HuH-7 (cell line): ENCODE results near the gene ANKLE1.

Source experiments
- DNase-seq: peaks from one replicate; pipeline ENCODE4 v3.0.0; 2011; ENCODE audit warnings: low spot score

The ANKLE1 gene

GRCh38 chr19:17281391-17282304 lies at the start of gene ANKLE1:
ANKLE1 (plus strand) TSS chr19:17281901; CDS start chr19:17281921, 20 bp downstream.
- DNase-seq, result peak; percentile 56

- no peak for DNase-seq
These were observed 49.4 kb upstream of the ANKLE1 start for GRCh38 chr19:17232258-17232657.

- no peak for DNase-seq
These were observed 46.8 kb upstream of the ANKLE1 start for GRCh38 chr19:17234911-17235299.

GRCh38 chr19:17235300-17235970 lies 46.3 kb upstream of the ANKLE1 start:
- no peak for DNase-seq

GRCh38 chr19:17235971-17236777 lies 45.5 kb upstream of the ANKLE1 start:
- DNase-seq, result no peak

GRCh38 chr19:17236811-17237543 lies 44.7 kb upstream of the ANKLE1 start:
- DNase-seq, result no peak

- DNase-seq, result no peak
These were observed 43.7 kb upstream of the ANKLE1 start for GRCh38 chr19:17237747-17238706.

- DNase-seq, result peak; percentile 76
These were observed 41.5 kb upstream of the ANKLE1 start for GRCh38 chr19:17240062-17240752.

- DNase-seq, result no peak
These were observed 40.8 kb upstream of the ANKLE1 start for GRCh38 chr19:17240826-17241399.

GRCh38 chr19:17242431-17243208 lies 39.1 kb upstream of the ANKLE1 start:
- DNase-seq, result no peak

GRCh38 chr19:17243211-17243829 lies 38.4 kb upstream of the ANKLE1 start:
- DNase-seq, result no peak

- no peak for DNase-seq
These were observed 37.7 kb upstream of the ANKLE1 start for GRCh38 chr19:17243830-17244617.

GRCh38 chr19:17244618-17245534 lies 36.8 kb upstream of the ANKLE1 start:
- no peak for DNase-seq

GRCh38 chr19:17245535-17245984 lies 36.1 kb upstream of the ANKLE1 start, which contains the start of gene NR2F6:
NR2F6 (minus strand) TSS chr19:17245919; CDS start chr19:17245220, 699 bp downstream.
- DNase-seq, result no peak

- DNase-seq, result peak; percentile 70
These were observed 34.8 kb upstream of the ANKLE1 start for GRCh38 chr19:17246681-17247425.
